Stimulated activated CD4-positive, alpha-beta T cell treated with anti-CD3 and anti-CD28 coated beads, Interleukin-2, amount 100 ng/mL, for 48 hours (primary cell): Measurements from ENCODE around the gene UROS.

Source experiments
- DNase-seq, 2 donors: peaks; one replicate each; pipeline ENCODE4 v3.0.0-alpha.2; 2020

Gene UROS

DNA sequence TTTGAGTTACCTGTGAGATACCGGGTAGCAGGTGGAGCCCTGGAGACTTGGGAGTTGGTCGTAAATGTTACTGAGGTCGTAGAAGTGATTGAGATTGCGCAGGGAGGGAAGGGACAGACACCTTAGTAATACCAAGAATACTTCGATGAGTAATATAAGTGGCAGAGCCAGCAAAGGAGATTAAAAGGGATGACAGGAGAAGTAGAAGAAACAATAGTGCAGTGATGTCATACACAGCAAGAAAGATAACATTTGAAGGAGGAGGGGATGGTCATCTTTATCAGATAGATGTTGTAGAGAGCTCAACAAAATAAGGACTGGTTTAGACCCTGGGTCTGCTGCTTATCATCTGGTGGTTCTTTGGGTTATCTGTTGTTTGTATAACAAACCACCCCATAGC lies 5.3 kb upstream of the UROS start:
- DNase-seq = no peak

DNA sequence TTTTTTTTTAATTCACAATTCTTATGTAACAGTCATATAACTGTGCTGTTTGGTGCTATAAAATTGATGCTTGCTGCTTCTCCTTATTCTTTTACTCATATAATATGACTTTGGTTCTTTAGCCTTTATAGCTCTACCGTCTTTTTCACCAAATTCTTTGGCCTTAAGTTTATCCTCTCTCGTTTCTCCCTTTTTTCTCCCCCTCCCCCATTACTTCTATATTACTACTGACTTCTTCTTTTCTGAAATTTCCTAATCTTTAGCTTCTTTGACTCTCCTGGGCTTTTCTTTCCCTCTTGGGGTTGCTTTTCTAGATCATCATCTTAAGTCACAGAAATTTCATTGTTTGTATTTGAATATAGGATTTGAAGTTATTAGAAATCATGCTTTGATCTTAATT lies 4.1 kb upstream of the UROS start:
- no peak for DNase-seq

DNA sequence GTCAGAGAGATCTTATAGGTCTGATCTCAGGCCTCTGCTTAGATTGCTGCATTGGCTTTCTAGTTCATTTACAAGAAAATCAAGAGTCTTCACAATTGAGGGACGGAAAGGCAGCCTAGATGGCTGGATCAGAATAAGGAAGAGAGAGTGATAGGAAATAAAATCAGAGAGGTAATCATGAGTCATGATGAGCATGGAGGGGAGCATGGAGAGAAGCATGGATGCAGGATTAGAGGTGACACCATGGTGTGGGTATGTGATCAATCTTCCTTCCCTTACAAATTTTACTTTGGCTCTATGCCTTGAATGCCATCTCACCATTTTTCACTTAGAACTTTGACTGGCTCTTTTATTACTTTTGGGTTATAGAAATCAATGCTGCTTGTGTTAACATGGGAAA lies 1.7 kb upstream of the UROS start:
- no peak for DNase-seq

DNA sequence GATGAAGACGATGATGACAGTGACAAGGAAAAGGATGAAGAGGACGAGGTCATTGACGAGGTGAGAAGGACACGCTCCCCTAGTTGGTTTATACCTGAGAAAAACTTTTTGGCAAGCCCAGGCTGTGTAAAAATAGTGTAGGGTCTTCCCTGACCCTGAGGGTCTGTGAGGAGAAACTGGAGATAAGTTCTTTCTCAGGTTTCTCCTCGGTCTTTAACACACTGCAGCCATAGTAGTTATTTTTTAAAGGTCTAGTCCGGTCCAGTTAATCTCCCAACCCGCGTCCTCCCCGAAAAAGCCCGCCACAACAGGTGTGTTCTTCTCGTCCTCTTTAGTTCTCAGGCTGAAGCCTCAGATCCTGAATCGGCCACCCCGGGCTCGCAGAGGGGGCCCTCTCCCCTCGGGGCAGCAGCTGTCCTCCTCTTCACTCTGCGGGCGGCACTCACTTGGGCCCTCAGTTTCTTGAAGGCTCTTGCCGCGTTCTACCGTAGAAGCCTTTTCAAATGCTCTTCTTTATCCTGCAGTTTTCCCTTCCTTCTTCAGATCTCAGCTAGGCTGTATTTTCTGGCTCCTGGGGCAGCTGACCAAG lies 699 bp upstream of the UROS start:
- peak in 1 of 2 donors; percentile 7 for DNase-seq

DNA sequence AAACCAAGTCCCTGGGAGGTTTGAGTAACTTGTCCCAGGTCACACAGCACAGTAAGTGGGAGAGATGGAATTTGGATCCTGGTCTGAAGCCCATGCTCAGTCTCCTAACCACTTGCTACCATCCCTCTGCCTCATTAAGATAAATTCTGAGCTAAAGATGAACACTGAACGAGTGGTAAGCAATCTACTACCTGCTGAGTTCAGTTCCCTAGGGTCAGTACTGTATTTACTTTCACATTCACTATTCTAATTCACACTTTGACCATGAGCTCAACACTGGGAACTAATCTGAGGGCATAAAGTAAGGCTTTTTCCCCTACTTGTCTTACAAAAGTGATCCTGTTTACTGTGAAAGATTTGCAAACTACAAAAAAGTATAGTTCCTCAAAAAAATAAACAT lies 2.4 kb downstream of the UROS start:
- no peak for DNase-seq

DNA sequence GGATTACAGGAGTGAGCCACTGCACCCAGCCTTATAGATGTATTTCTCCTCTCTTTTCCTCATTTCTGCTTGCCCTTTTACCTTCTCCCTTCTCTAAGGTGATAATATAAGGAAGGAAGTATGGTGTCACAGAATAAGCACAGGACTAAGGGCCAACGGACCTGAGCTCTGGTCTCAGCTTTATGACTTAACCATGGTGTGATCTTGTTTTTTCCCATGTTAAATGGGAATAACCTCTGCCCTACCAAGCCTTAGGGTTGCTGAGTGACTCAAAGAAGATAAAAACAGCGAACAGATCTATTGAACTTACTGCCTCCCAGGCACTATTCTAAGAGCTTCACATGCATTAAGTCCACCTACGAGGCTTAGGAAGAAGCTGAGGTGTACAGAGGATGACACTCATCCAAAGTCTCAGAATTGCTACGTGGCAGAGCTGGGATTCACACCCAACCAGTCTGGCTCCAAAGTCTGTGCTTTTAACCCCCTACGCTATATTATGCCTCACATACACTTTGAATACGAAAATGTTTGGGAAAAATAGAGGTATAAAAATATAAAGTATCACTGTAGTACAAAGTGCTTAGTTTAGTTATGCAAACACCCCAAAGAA lies 5.6 kb downstream of the UROS start:
- DNase-seq = no peak

DNA sequence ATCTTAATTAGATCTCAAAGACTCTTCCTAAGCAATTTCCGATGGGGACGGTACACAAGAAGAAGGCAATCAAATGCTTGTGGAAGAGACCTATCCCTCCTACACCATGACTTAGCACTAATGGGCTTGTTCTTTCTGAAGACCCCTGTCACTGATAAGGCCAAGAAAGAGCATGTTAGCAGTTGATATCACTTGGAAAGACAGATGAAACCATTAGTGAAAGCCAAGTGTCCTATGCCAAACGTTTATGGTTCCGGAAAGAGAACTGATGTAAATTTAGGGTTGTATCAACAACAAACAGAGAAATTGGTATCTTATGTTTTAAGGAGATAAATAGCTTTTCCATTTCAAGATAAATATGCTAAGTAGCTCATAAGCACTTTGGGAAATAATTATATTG lies 6.5 kb downstream of the UROS start:
- no peak for DNase-seq

DNA sequence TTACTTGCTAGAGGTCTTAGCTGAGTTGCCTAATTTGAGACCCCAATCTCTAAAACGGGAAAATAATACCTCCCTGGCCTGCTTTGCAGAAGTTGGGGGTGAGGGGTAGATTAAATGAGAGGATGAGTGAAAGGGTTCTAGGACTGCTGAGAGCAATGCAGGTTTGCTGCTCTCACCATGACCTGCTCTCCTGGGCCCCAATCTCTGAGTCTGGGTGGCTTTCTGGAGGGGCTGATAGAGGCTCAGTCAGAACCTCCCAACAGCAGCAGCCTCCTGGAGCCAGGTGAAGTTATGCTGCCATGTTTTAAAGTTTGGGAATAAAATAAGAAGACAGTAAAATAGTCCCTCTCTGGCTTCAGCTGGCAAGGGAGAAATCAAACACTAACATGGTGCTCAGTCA lies 7.3 kb downstream of the UROS start:
- DNase-seq = no peak

DNA sequence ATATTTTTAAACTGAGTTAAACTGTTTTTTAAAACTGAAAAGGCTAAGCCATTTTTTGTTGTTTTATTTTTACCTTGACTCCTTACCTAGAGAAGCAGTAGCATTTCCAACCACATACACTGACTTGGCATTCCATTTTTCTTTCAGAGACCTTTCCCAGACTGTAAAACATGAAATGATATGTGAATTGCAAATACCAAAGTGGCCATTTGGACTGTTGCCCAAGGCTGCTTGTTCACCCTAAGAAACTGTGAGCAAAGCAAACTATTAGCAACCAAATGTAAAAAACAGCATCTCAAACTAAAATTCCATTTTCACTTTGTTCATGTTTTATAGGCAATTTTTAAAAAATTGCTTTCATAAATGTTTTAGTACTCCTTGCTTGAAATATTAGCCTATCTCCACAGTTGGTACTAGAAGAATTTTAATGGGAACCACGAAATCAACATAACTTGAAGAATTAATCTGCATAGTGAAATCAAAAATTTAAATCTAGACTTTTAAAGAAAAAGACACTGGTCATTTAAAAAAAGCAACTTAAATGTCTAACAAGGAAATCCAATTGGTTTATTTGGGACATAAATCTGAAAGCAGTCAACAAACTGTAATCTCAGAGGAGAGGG lies 10.8 kb downstream of the UROS start:
- no peak for DNase-seq

DNA sequence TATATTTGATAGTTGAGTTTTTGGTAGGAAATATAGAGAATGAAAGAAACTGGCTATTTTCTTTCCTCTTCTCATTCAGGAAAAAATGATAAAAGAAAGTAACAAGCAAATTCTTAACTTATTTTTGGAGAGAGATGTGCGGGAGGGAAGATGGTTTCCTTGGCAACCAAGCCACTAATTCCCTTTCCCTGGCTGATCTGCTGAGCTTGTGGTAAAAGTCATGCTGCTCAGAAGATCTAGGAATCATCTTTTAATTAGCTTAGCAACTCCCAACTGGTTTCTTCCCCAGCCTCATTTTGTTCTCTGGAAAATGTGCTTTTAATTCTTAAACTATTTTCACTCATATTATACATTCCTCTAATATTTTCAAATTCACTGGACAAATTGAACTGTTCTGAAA lies 11.8 kb downstream of the UROS start:
- no peak for DNase-seq

DNA sequence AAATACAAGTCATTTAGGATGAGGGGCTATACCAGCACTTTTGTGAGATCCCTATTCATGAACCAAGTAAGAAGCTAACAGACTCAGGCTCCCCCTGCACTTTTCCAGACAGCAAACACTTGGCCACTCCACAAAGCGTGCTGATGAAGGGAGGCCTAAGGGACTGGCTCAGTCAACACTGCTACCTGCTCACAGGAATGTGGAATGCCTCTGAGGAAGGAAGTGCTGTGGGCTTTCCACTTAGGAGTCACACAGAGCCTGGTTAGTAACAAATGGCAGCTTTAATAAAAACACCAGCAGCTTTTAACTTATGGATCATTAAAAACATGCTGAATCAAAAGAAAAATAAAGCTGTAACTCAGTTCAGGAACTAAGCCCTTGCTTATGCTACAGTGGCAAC lies 15.0 kb downstream of the UROS start:
- no peak for DNase-seq

DNA sequence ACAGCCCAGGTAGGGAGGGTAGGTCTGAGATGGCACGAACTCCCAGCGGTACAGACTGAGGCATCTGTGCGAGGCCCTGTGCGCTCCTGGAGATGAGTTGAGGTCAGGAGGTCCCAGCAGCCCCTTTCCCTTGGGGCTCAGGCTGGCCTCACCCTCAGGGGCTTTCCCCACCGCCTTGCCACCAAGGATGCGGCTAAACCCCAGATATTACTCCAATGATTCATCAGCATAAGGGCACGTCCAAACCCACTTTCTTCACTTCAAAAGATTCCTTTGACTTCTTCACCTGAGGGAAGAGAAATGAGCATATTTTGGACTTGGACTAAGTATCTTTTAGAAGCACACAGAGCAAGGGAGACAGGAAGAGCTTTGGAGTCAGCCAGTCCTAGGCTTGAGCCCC lies 20.3 kb downstream of the UROS start:
- DNase-seq = no peak

DNA sequence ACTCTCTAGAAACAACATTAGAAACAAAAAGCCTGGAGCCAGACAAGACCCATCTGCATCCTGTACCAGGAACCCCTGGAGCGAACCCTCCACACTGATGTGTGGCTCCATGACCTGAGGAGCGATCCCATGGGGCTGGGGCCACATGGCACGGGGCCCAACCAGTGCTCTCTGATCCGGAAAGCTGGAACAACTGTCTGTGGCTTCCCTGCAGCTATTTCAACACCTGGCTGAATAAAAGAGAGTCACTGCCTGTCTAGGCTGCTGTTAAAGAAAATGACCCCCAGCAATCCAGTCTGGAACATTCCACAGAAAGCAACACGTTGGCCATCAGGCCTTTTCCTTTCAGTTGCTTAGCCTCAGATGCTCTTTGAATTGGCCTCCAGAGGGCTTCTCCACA lies 20.9 kb downstream of the UROS start:
- DNase-seq = no peak

DNA sequence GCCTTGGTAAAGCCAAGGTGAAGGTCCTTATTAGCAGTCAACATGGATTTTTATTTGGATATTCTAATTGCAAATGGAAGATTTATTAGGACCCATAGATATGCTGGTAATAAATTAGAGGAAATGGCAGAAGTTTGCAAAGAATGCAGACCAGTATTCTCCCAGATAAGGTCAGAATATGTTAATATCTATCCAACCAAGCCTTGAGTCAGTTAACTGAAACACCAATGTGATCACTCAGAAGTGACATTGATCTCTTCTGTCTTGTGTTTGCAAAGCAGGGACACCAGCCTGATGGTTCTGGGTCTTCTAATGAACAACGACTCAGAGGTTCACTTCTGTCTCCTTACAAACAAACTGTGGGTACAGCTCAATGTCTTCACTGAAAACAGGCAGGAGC lies 21.5 kb downstream of the UROS start:
- DNase-seq = no peak

DNA sequence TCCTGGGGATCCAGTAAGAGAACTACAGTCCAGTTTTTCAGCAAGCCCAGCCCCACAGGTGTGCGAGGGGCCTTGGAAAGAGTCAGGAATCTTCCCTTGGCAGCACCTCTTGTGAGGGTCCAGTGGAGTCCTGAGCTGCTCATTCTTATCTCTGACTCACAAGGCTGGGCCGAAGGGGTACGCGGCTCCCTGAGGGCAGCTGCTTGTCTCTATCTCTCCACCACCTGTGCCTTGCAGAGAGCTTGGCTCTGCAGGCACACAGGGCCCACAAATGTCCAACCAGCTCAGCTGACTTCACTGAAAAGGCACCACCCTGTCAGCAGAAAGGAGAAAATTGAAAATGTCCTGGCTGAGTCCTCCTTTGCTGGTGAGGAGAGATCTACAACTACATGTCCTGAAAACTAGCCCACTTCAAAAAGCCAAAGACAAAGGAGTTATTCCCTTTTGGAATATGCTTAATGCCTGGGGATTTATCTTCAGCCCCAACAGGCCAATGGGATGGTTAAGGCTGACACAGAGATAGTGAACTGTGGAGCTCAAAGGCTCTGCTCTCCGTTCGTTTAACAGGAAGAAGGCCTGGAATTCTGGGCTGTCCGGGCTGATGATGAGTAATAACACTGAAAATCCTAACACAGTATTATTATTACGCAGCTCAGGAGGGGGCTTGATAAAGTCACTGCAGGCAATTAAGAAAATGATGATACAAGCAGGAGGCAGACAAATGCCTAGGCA lies 23.4 kb downstream of the UROS start:
- DNase-seq = no peak

DNA sequence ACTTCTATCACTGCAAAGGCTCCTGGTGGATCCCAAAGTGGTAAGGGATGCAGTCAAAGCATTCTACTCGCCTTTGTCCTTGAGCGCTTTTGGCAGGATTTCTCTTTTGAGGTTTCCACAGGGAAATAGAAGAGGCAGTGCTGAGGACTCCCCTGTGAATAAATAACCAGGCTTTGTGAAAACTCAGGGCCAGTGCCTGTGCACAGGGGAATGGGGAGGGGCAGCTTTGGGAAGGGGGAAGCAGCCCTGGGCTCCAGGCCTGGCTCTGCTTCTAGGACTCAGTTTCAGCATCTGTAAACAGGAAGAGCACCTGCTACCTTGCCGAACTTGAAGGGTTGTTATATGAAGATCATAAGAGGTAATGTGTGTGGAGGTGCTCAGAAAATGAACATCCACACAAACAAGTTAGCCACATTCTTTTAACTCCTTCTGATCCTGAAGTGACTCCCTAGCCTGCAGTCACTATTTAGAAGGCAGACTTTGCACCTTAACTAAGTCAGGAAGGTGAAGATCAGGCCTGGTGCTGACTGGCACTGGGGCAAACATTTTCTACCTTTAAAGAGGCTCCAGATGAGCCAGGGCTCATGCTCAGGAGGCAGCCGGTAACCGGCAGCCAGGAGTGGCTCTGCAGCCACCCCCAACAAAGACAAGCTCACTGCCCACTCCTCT lies 24.9 kb downstream of the UROS start:
- no peak for DNase-seq

DNA sequence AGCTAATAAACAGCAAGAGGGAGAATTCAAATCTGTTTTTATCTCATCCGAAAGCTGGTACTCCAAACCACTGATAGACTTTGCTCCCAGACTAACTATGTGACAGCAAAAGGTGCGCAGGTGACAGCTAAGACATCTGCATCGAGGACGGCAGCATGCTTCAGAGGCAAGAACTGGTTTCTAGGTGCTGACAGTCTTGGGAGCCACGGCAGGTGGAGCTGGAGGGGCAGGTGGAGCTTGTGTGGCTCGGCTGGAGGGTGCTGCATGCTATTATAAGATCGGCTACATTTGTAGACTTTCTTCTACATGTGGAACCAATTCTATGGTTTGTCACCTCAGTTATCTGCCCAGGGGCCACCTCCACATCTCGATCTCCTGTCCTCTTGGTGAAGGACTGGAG lies 25.6 kb downstream of the UROS start:
- DNase-seq = no peak

DNA sequence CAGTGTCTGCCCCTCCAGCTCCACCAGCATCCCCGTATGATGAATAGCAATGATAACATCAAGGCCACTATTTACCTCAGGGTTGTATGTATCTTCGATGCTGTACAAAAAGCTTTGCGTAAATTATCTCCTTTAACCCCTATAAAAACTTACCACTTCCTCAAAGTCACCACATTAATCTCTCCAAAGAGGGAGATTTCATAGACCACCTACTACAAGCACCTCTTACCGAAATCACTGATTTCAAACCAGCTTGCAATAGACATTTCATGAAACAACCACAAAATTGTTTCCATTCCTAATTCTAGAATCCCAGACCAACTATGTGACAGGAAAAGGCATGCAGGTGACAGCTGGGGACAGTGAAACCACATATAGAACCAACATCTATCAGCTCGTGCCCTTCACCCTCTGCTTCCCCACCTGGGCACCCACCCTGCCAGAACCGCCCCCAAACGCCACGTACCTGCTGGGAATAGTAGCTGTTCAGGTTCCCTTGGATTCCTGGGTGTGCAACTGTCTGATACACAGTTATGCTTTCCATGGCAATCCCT lies 27.3 kb downstream of the UROS start:
- no peak for DNase-seq

DNA sequence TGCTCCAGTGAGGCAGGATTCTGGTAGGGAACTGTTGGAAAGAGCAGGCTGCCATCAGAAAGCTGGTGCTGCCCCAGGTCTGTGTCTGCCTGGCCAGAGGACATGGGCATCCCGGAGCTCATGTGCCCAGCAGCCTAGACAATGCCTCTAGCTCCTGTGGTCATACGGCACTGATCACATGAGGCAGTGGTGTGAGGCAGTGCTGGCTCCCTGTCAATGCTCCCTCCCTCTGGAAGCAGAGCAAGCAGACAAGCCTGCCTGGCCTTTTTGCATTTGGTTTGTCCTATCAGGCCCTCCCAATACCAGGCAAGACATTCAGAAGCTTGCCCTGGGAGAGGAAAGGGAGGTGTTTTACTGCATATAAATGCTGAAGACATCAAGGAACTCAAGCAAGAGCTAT lies 27.9 kb downstream of the UROS start:
- no peak for DNase-seq

DNA sequence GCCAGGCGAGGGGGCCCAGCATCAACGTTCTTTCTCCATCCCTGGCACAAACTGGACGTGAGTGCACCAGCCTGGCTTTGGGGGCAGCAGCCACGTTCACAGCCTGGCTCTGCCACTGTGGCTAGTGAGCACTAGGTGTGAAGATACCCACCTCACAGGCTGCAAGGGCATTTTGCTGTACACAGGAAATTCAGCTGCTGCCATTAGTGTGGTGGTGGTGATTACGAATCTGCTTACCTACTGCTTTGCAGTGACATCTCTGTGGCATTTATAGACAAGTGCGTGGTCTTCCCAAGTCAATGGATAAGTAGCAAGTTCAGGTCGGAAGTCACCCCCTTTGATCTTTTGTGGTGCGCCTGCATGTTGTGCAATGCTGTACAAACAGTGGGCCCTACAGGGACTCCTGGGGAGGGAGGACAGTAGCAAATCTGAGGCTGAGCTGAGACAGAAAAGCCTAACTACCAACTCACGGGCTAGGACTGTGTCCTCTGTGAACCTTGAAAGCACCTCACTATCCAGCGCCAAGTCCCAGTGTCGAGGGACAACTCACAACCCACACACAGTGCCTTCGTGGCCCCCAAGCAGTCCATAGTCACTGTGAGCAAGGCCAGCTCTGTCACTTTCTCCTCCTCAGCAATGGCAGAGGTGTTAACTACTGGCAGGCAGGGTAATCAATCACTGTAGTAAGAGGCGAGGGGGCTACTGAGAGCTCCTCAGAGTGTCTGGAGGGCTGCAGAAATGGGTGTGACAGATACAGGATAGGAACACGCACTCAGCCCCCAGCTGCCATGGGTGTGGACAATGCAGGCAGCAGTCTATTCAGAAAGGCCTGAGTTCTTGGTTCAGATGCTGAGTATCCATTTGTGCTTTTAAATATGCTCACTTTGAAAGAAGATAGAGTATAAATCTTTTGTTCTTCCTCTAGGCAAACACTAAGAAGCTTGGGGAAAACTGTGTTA lies 30.4 kb downstream of the UROS start:
- no peak for DNase-seq

DNA sequence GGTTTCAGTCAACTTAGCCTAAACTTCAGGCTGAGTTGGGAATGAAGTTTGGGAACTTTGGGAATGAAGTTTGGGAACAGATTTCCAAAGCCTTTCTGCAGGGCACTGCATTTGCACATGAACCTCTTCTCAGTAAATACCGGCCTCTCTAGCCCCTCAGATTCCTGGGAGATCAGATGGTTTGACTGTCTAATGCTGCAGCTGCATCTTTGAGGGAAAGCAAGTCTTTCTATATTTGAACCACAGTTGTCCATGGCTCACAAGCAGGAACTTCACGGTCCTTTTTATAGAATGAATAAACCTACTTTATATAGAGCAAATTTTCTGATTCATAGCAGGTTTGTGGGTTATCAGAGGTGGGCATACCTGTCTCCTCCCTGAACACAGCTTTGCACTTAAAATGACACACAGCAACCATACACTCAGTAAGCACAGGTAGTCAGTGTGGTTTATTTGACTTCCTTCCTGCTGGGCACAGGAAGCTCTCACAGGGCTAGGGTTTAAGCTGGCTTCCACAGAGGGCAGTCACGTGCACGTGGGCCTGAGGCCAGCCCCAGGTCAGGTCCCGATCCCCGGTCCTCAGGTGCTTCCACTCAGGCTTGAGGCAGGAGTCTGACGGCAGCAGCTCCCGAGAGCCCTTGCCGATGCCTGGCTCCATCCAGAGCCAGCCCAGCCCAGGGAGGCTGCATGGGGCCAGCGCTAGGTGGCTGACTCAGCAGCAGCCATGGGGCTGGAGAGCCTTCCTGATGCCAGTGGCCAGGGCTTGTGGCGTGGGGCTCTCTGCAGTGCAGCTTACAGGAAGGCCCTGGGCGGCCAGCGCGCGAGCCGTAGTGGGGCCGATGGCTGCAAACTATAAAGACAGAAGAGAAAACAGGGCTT lies 34.7 kb downstream of the UROS start:
- no peak for DNase-seq
